ENCODE data around the gene DGKE. TPM values are rescaled to one million over a fixed set of nuclear protein-coding genes. Genes with fewer than 3 reads are reported as not detected.

The DGKE gene
- total and polyA plus RNA-seq, 2 of the 13 experiments (the other 11 are each of a cell fraction or from before 2014, with no cell fraction given), result 3.2 to 5.3 TPM

GRCh38 chr17:56809820-56810179 is 24.2 kb upstream of the DGKE start:
- FAIRE-seq (no peak), ATAC-seq (no peak), DNase-seq (ENCODE audit: low spot score) (no peak)
- no TSS peak for BruUV-seq (replicated peaks)
- WGBS (ENCODE audit: low lambda C conversion rate), result 0% methylated on average over 1 of the region's 1 CpG
- H3K9ac ChIP-seq (ENCODE audit: insufficient read depth, low read depth, low read length), result no peak overlapping the region
- no peaks in the 10 kb centered on the region for H3K79me2 ChIP-seq (ENCODE audit: insufficient read depth, low read length)
- POLR2A ChIA-PET, result no interaction called here
- H3K9me3 ChIP-seq (ENCODE audit: low read length), result no peaks in the 10 kb centered on the region
- H3K36me3 ChIP-seq (replicated peaks in 1 of 2; ENCODE audit: control insufficient read depth in 1 of 2, insufficient read depth in 2 of 2, low read length in 2 of 2), result no peaks in the 10 kb centered on the region
- H3K4me2 ChIP-seq (ENCODE audit: low read depth, low read length), result no peak overlapping the region
- CTCF ChIA-PET (ENCODE audit: low intra/inter-chr PET ratio, low total read pairs), result no interaction called here
- H4K20me1 ChIP-seq (ENCODE audit: insufficient read depth, low read length), result no peaks in the 10 kb centered on the region
- H3K27ac ChIP-seq (ENCODE audit: extremely low read length, insufficient read depth, low read length), result no peak overlapping the region
- no peak overlapping the region for H3K4me3 ChIP-seq (replicated peaks in 1 of 3; ENCODE audit: insufficient read depth in 1 of 3, low read depth in 2 of 3, low read length in 3 of 3)
- intact Hi-C loops (cut with micrococcal nuclease; ENCODE audit: unreplicated experiment), result no loop called here
- H3K27me3 ChIP-seq (ENCODE audit: control insufficient read depth in 1 of 2, insufficient read depth in 2 of 2, low read length in 2 of 2), result peaks cover 0 to 22% of the 10 kb centered on the region in 2 experiments; a peak in 3 of 5 replicates
- peaks cover 25% of the 10 kb centered on the region for H3K4me1 ChIP-seq (ENCODE audit: insufficient read depth, low read length)
- in situ Hi-C loops (cut with HindIII; ENCODE audit: extremely low pct_ligation_motif_present, low pct_unique_long_range_greater_than_20kb), result no loop called here
- H2AFZ ChIP-seq (ENCODE audit: low read length), result no peak overlapping the region
- no peak for TF ChIP-seq ATF3 (CRISPR knock-in tag; IDR thresholded peaks at IDR 0.05)
- no peak for TF ChIP-seq SALL2 (CRISPR knock-in tag; IDR thresholded peaks at IDR 0.05)
- no peak for TF ChIP-seq KDM3A (CRISPR knock-in tag; IDR thresholded peaks at IDR 0.05; ENCODE audit: low read depth)
- no peak for TF ChIP-seq ISX (CRISPR knock-in tag; conservative IDR thresholded peaks at IDR 0.05)
- no peak for TF ChIP-seq ZFP36L2 (CRISPR knock-in tag; IDR thresholded peaks at IDR 0.05)
- no peak for TF ChIP-seq ZNF670 (CRISPR knock-in tag; IDR thresholded peaks at IDR 0.05; ENCODE audit: borderline replicate concordance)
- no peak for TF ChIP-seq ARID5B (CRISPR knock-in tag; IDR thresholded peaks at IDR 0.05)
- peak; percentile 2; the same call in 1 of the 2 replicates for TF ChIP-seq TRIM22 (IDR thresholded peaks at IDR 0.05)
- TF ChIP-seq POGZ (CRISPR knock-in tag; IDR thresholded peaks at IDR 0.05), result no peak
- no peak for TF ChIP-seq ELF1 (CRISPR knock-in tag; IDR thresholded peaks at IDR 0.05)
- TF ChIP-seq FOXA1 (IDR thresholded peaks at IDR 0.05), result peak; percentile 5; the same call in 1 of the 2 replicates
- no peak for TF ChIP-seq FOXA1 (CRISPR knock-in tag; IDR thresholded peaks at IDR 0.05)
- TF ChIP-seq ZNF839 (CRISPR knock-in tag; IDR thresholded peaks at IDR 0.05; ENCODE audit: borderline replicate concordance), result no peak
- TF ChIP-seq MAFG (CRISPR knock-in tag; IDR thresholded peaks at IDR 0.05), result no peak

All from HepG2 (cell line).